GM12891 (cell line): ENCODE measurements around the gene SMARCA4.

Experiments
- DNase-seq: peaks from one replicate; pipeline ENCODE4 v3.0.0; 2011; ENCODE audit warnings: low spot score; ENCODE audit not compliant: insufficient read length
- FAIRE-seq: peaks from 2 replicates; lab custom pipeline; 2011; peaks lifted over from hg19 to GRCh38; lab: Jason Lieb, UNC
- PAX5 ChIP-seq: IDR thresholded peaks from 2 replicates; pipeline ENCODE4 v1.6.1; 2011; ENCODE audit warnings: low read length, moderate library complexity, mild to moderate bottlenecking; ENCODE audit not compliant: insufficient read depth, severe bottlenecking
- POLR2A ChIP-seq: IDR thresholded peaks from 2 replicates; pipeline ENCODE4 v1.6.1; 2011; ENCODE audit warnings: low read depth, low read length, control low read depth
- POLR2AphosphoS5 ChIP-seq: IDR thresholded peaks from 2 replicates; pipeline ENCODE4 v1.6.1; 2011; ENCODE audit warnings: low read depth, low read length, control low read depth
- POU2F2 ChIP-seq: IDR thresholded peaks from 2 replicates; pipeline ENCODE4 v1.6.1; 2011; ENCODE audit warnings: low read depth, mild to moderate bottlenecking, control low read depth, low read length, moderate library complexity
- SPI1 ChIP-seq: IDR thresholded peaks from 2 replicates; pipeline ENCODE4 v1.6.1; 2011; ENCODE audit warnings: low read depth, low read length, control low read depth
- TAF1 ChIP-seq: IDR thresholded peaks from 2 replicates; pipeline ENCODE4 v1.6.1; 2011; ENCODE audit warnings: low read depth, low read length, control low read depth

SMARCA4 gene

DNA sequence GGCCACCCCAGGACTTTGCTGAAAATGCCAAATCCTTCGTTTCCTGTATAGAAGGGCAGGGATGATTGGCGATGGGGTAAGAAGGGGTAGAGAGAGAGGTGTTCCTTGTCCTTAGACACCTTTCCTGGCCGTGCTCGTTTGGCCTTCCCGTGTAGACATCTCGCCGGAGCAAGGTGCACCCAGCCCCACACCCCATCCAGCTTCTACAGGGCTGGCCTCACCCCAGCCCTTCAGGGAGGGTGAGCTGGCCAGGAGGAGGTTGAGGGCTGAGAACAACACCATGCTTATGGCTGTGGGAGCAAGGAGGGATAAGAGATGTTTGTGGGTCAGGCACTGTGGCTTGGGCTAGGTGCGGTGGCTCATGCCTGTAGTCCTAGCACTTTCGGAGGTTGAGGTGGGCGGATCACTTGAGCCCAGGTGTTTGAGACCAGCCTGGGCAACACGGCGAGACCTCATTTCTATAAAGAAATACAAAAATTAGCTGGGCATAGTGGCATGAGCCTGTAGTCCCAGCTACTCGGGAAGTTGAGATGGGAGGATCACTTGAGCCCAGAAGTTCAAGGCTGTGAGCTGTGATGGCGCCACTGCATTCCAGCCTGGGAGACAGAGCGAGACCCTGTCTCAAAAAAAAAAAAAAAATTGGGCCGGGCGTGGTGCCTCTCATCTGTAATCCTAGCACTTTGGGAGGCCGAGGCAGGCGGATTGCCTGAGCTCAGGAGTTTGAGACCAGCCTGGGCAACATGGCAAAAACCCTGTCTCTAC, 15.5 kb downstream of the SMARCA4 start:
- DNase-seq (no peak), FAIRE-seq (peak; percentile 80)
- no peak for TF ChIP-seq SPI1
- no peak for TF ChIP-seq POLR2A
- no peak for TF ChIP-seq PAX5
- TF ChIP-seq TAF1: no peak
- TF ChIP-seq POU2F2: no peak
- no peak for TF ChIP-seq POLR2AphosphoS5

DNA sequence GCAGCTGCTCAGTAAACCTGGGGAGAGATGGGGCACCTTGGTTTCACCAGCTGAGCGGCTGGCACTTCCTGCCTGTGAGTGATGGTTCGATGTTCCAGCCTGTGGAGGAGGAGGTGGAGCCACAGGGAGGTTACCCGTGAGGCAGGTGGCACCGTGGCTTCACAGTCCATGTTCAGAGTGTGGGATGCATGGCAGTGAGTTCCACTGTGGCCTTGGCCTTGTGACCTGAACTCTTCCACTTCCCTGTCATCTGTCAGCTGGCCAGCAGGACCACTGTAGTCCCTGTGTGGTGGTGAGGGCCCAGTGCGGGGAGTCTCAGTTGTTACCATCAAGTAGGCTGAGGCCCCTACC, 16.9 kb downstream of the SMARCA4 start:
- DNase-seq (no peak), FAIRE-seq (peak; percentile 13)
- TF ChIP-seq POLR2AphosphoS5: no peak
- no peak for TF ChIP-seq TAF1
- TF ChIP-seq POLR2A: no peak
- no peak for TF ChIP-seq PAX5
- no peak for TF ChIP-seq POU2F2
- TF ChIP-seq SPI1: no peak

DNA sequence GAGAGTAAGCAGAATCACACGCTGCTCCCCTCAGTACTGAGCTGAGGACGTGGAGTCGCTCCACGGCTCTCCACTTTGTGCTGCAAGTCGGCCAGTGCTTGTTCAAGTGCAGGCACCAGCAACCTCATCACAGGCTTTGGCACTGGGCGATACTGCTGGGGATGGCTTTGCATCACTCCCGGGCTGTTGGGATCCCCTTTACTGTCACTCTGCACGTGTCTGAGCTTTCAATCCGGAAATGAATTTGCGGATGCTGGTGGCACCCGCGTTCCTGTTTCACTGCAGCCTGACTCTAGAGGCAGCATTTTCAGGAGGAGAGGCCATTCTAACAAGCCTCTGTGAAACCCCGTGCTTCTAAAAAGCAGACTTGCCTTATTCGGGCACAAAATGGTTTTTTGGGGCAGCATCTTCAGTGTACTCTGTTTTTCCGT, 19.1 kb downstream of the SMARCA4 start:
- peak; percentile 31 for FAIRE-seq
- TF ChIP-seq TAF1 (no peak), POLR2AphosphoS5 (no peak), PAX5 (no peak), SPI1 (no peak), POU2F2 (no peak), POLR2A (no peak)
- DNase-seq: no peak

DNA sequence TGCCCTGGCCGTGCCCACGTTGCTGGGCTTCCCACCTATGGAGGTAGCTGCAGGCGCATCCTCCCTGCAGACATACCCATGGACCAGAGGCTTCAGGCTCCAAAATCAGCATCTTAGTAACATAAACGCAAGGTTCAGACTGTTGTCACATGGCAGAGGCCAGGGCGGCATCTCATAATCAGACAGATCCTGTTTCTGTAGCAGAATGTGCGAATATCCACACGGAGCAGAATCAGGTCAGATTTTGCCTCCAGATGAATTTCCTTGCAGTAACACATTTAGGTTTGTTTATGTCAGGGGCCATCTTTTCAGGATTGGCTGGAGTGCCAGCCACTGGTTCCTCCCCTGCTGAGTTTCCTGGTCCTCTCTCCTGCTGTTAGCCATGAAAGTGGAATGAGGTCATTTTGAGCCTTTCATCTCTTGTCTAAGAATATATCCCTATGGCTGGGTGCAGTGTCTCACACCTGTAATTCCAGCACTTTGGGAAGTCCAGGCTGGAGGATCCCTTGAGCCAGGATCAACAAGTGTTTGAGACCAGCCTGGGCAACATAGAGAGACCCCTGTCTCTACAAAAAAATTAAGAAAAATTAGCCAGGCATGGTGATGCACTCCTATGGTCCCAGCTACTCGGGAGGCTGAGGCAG, 20.5 kb downstream of the SMARCA4 start:
- FAIRE-seq (no peak), DNase-seq (no peak)
- TF ChIP-seq SPI1 (no peak), TAF1 (no peak), PAX5 (no peak)

DNA sequence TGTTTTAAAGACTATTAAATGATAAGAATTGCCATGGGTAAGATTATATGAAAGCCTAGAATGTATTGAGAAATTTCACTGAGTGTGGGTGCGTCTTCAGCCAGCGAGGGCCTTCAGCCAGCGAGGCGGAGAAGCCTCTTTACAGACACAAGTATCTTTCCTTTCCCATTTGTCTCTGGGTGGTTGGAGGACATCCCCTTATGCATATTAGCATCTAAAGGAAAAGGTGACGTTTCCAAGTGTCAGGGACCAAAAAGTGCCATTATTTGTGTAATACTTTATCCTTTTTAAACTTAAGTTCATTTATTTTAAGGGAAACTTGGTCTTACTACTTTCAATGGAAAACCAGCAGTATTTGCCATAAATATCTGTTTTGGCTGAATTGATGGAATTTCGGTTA, 22.2 kb downstream of the SMARCA4 start:
- no peak for FAIRE-seq
- no peak for DNase-seq
- TF ChIP-seq PAX5: no peak
- TF ChIP-seq SPI1: no peak
- no peak for TF ChIP-seq POU2F2
- TF ChIP-seq POLR2A: no peak
- TF ChIP-seq TAF1: no peak
- TF ChIP-seq POLR2AphosphoS5: no peak

DNA sequence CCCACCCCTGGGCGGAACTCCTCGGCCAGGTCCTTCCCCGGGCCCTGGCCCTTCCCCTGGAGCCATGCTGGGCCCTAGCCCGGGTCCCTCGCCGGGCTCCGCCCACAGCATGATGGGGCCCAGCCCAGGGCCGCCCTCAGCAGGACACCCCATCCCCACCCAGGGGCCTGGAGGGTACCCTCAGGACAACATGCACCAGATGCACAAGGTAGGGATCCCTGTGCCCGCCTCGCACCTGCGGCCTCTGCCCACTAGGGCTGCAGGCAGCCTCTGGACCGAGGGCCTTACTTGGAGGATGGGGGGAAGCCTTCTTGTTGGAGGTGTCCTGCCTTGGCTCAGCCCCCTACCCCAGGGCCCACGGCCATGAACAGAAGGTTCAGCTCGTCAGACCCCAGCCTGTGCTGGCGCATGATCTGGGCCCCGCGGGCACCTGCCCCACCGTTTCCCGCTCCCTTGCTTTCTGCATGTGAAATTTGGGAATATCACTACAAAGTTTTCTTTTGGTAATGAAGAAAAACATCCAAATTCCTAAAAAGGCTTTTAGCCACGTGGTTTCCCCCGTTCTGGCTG, 23.4 kb downstream of the SMARCA4 start:
- TF ChIP-seq POLR2A: no peak
- no peak for TF ChIP-seq TAF1
- TF ChIP-seq POLR2AphosphoS5: no peak
- no peak for TF ChIP-seq POU2F2
- TF ChIP-seq SPI1: no peak
- no peak for TF ChIP-seq PAX5
- DNase-seq (no peak), FAIRE-seq (no peak)

DNA sequence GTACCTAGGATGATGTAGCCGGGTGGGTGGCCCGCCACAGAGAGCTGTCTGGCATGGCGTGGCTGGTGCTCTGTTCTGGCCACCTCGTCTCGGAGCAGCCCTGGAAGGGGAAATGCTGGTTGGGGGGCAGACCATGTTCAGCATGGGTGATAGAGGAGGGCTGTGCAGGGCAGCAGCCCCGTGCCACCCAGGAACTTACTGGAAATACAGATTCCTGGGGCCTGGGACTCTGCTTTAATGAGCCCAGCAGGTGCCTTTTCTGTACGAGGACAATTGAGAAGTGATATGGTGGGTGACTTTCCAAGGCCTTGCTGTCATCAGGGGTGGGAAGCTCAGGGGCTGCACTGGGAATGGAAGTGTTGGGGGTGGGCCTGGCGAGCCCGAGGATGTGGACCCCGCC, 24.7 kb downstream of the SMARCA4 start:
- no peak for FAIRE-seq
- TF ChIP-seq PAX5 (no peak), POLR2AphosphoS5 (no peak)
- no peak for DNase-seq

DNA sequence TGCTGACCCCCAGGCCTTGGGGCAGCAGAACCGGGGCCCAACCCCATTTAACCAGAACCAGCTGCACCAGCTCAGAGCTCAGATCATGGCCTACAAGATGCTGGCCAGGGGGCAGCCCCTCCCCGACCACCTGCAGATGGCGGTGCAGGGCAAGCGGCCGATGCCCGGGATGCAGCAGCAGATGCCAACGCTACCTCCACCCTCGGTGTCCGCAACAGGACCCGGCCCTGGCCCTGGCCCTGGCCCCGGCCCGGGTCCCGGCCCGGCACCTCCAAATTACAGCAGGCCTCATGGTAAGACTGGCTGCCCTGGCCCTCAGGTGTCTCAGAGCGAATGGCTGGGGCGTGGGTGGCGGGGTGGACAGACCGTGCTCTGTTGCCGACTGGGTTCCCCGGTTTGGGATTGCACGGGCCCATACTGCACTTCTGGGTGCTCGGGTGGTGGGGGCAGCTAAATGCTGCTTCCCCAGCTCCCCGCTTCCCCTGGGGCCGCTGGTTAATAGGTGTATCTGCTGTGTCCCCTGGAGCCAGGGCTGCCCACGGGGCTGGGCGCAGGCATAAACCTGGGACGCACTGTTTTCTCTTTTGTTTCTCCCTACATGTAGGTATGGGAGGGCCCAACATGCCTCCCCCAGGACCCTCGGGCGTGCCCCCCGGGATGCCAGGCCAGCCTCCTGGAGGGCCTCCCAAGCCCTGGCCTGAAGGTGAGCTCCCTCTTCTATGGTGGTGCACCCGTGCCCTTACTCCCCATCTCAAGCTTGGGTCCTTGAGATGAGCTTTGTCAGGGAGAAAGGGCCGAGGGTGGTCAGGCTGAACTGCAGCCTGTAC, 25.7 kb downstream of the SMARCA4 start:
- FAIRE-seq (no peak), DNase-seq (no peak)
- TF ChIP-seq POLR2AphosphoS5 (no peak), SPI1 (no peak)

DNA sequence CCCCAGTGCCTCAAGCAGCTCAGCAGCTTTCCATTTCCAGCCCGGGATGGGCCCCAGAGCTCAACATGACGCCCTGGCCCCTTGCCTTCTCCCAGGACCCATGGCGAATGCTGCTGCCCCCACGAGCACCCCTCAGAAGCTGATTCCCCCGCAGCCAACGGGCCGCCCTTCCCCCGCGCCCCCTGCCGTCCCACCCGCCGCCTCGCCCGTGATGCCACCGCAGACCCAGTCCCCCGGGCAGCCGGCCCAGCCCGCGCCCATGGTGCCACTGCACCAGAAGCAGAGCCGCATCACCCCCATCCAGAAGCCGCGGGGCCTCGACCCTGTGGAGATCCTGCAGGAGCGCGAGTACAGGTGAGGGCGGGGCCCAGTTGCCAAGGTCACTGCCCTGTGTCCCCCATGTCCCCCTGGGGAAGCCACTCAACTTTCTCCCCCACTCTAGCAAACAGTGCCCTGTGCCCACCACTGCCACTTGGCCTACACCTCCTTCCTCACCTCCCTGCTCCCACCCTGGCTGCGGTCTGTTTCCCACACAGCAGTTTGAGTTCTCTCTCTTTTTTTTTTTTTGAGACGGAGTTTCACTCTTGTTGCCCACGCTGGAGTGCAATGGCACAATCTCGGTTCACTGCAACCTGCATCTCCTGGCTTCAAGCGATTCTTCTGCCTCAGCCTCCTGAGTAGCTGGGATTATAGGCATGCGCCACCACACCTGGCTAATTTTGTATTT, 26.9 kb downstream of the SMARCA4 start:
- DNase-seq (no peak), FAIRE-seq (no peak)
- TF ChIP-seq PAX5 (no peak), POU2F2 (no peak), TAF1 (no peak), POLR2A (no peak), SPI1 (no peak), POLR2AphosphoS5 (no peak)
